Activated naive CD8-positive, alpha-beta T cell treated with anti-CD3 and anti-CD28 coated beads, Interleukin-2, amount 10 ng/mL, durations not matched to agents 7 days and 5 days (primary cell): ENCODE measurements around the gene MAST4. TPM values are rescaled to one million over a fixed set of nuclear protein-coding genes. Genes with fewer than 3 reads are reported as not detected.

Source experiments
- ATAC-seq: fragments of 150-1000 bp; cut with Tn5 transposase; one replicate; pipeline ENCODE4 v1.10.0; 2021; ENCODE audit warnings: low read depth, moderate library complexity
- POLR2A ChIA-PET: fragments of 350-600 bp; sonication (Branson Sonifier 250); formaldehyde crosslinking; loops from one replicate; lab custom pipeline; 2021; ENCODE audit warnings: antibody characterized with exemption; lab: Charles Lee
- DNase-seq: peaks from one replicate; pipeline ENCODE4 v3.0.0; 2021
- H3K27ac Mint-ChIP-seq: one replicate; pipeline ENCODE4 v1.8.0; 2022; ENCODE audit warnings: mild to moderate bottlenecking, mixed read lengths
- H3K27me3 Mint-ChIP-seq: one replicate; pipeline ENCODE4 v1.8.0; 2022; ENCODE audit warnings: mild to moderate bottlenecking, moderate library complexity, mixed read lengths
- H3K36me3 Mint-ChIP-seq: one replicate; pipeline ENCODE4 v1.8.0; 2021; ENCODE audit warnings: mild to moderate bottlenecking, mixed read lengths
- H3K4me1 Mint-ChIP-seq: one replicate; pipeline ENCODE4 v1.8.0; 2021; ENCODE audit warnings: mixed read lengths
- H3K4me3 Mint-ChIP-seq: one replicate; pipeline ENCODE4 v1.8.0; 2022; ENCODE audit warnings: mild to moderate bottlenecking, moderate library complexity, mixed read lengths
- H3K9me3 Mint-ChIP-seq: one replicate; pipeline ENCODE4 v1.8.0; 2021; ENCODE audit warnings: mixed read lengths
- total RNA-seq, 2 experiments: library from RNA; stranded (reverse); gene quantifications; one replicate each; pipeline ENCODE4 v1.2.3, GENCODE V29; 2021

Gene MAST4
- total RNA-seq, 2 experiments from 2014 or later = 13.4 to 14.3 TPM

DNA sequence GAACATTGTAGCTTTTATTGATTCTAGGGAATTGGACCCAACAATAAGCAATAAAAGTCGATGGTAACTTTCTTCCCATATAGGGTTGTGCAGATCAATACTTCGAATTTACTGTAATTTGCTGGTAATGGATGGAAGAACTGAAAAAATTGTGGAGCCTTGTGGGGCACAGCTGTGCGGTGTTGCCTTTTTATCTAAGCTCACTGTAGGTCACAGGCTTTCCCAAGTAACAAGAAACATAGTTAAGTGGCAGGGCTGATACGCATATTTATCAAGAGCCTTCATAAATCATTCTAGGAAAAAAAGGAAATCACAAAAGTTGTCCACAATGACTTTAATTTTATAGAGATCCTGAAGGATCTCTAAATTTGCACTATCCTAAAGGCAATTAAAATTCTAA, 292.9 kb downstream of the MAST4 start:
- POLR2A ChIA-PET = no interaction called here
- Mint-ChIP-seq H3K36me3 (no peaks in the 10 kb centered on the region), H3K9me3 (no peaks in the 10 kb centered on the region), H3K4me3 (no peak overlapping the region), H3K4me1 (peaks cover 4% of the 10 kb centered on the region), H3K27me3 (peaks cover 8% of the 10 kb centered on the region), H3K27ac (no peak overlapping the region)
- no peak for ATAC-seq
- no peak for DNase-seq

- DNase-seq (no peak), ATAC-seq (no peak)
- H3K9me3 Mint-ChIP-seq = no peaks in the 10 kb centered on the region
- peaks cover 4% of the 10 kb centered on the region for H3K4me1 Mint-ChIP-seq
- H3K27me3 Mint-ChIP-seq = peaks cover 12% of the 10 kb centered on the region
- H3K36me3 Mint-ChIP-seq = no peaks in the 10 kb centered on the region
- H3K4me3 Mint-ChIP-seq = no peak overlapping the region
- no peak overlapping the region for H3K27ac Mint-ChIP-seq
- POLR2A ChIA-PET = no interaction called here
Measured at GRCh38 chr5:66889524-66889923, 293.3 kb downstream of the MAST4 start.

DNA sequence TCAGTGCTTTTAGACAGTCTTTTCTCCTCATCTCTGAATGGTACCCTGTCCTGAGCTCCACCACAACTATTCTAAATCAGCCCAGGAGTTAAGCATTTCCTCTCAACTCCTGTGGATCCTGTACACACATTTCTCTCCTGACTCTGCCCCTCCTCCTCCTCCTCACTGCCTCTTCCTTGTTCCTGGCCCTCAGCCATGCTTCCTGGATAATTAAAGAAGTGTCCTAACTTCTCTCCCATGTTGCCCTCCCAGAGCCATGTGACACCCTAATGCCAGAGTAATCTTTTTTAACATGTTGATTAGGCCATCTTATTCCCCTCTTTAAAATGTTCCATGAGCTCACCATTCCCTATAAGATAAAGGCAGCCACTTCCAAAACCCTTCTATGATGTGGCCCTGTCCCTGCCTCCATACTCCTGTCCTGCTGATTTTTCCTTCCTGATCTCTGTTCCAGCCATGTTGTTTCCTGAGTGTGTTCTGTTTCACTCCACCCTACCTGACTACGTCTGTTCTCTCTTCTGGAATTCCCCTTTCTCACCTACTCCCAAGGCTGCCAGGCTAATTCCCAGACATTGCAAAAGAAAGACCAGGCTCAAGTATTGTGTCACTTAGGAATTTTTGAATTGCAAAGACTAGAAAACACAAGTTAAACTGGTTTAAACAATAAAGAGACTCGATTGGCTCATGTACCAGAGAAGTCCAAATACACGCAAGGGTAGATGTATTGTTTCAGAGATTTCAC, 295.2 kb downstream of the MAST4 start:
- Mint-ChIP-seq H3K4me1 (peaks cover 4% of the 10 kb centered on the region), H3K27me3 (peaks cover 24% of the 10 kb centered on the region), H3K4me3 (no peak overlapping the region), H3K27ac (no peak overlapping the region), H3K9me3 (no peaks in the 10 kb centered on the region), H3K36me3 (no peaks in the 10 kb centered on the region)
- DNase-seq (no peak), ATAC-seq (no peak)
- POLR2A ChIA-PET = no interaction called here

- peaks cover 4% of the 10 kb centered on the region for H3K4me1 Mint-ChIP-seq
- DNase-seq (no peak), ATAC-seq (no peak)
- POLR2A ChIA-PET = no interaction called here
- no peak overlapping the region for H3K27ac Mint-ChIP-seq
- no peak overlapping the region for H3K4me3 Mint-ChIP-seq
- peaks cover 24% of the 10 kb centered on the region for H3K27me3 Mint-ChIP-seq
- H3K9me3 Mint-ChIP-seq = no peaks in the 10 kb centered on the region
- no peaks in the 10 kb centered on the region for H3K36me3 Mint-ChIP-seq
Measured at GRCh38 chr5:66892716-66893115, 296.5 kb downstream of the MAST4 start.

- no peak overlapping the region for H3K27ac Mint-ChIP-seq
- no peaks in the 10 kb centered on the region for H3K36me3 Mint-ChIP-seq
- POLR2A ChIA-PET = no interaction called here
- DNase-seq (no peak), ATAC-seq (no peak)
- no peak overlapping the region for H3K4me3 Mint-ChIP-seq
- peaks cover 29% of the 10 kb centered on the region for H3K27me3 Mint-ChIP-seq
- no peaks in the 10 kb centered on the region for H3K9me3 Mint-ChIP-seq
- H3K4me1 Mint-ChIP-seq = no peaks in the 10 kb centered on the region
Measured at GRCh38 chr5:66894480-66895240, 298.5 kb downstream of the MAST4 start.

GRCh38 chr5:66896171-66896570, 300.0 kb downstream of the MAST4 start:
- no peak overlapping the region for H3K27ac Mint-ChIP-seq
- POLR2A ChIA-PET = no interaction called here
- no peaks in the 10 kb centered on the region for H3K36me3 Mint-ChIP-seq
- no peaks in the 10 kb centered on the region for H3K9me3 Mint-ChIP-seq
- ATAC-seq = no peak
- DNase-seq = no peak
- no peak overlapping the region for H3K4me3 Mint-ChIP-seq
- no peaks in the 10 kb centered on the region for H3K4me1 Mint-ChIP-seq
- peaks cover 37% of the 10 kb centered on the region for H3K27me3 Mint-ChIP-seq

- POLR2A ChIA-PET = no interaction called here
- no peaks in the 10 kb centered on the region for H3K36me3 Mint-ChIP-seq
- no peak for ATAC-seq
- no peaks in the 10 kb centered on the region for H3K4me1 Mint-ChIP-seq
- H3K27ac Mint-ChIP-seq = no peak overlapping the region
- no peaks in the 10 kb centered on the region for H3K9me3 Mint-ChIP-seq
- H3K4me3 Mint-ChIP-seq = no peak overlapping the region
- H3K27me3 Mint-ChIP-seq = peaks cover 32% of the 10 kb centered on the region
- no peak for DNase-seq
Measured at GRCh38 chr5:66897356-66897755, 301.2 kb downstream of the MAST4 start.

DNA sequence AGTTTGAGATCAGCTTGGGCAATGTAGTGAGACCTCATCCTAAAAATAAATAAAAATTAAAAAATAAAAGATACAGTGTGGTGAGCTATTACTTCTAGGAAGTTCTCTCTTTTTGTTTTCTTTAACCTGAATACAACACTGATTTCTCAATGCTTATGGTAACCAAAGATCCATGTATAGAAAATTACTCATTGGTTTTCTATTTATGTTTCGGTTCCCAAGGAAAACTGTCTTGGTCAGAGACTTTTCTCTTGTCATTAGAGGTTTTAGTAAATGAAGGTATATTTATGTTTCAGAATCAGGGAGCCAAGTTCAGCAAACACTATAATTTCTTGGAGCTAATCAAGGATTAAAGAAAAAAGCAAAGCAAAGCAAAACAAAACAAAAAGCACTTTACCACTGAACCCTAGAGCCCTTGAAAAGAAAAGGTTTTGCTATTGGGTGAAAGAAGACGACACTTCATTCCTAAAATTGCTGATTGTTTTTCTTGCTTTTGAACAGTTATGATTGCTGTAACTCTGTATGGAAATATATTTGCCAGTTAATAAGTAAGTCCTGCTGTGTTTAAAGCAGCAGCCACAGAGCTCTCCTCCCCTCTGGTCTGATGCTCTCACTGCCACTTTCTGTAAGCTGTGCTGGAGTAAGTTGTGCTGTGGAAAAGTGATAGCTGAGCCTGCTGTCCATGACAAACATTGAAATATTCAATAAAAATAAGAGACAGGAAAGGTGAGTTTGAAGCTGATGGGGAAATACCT, 302.2 kb downstream of the MAST4 start:
- Mint-ChIP-seq H3K9me3 (no peaks in the 10 kb centered on the region), H3K36me3 (no peaks in the 10 kb centered on the region), H3K4me1 (no peaks in the 10 kb centered on the region), H3K27ac (no peak overlapping the region), H3K4me3 (no peak overlapping the region), H3K27me3 (peaks cover 32% of the 10 kb centered on the region)
- POLR2A ChIA-PET = no interaction called here
- DNase-seq = no peak
- no peak for ATAC-seq

- POLR2A ChIA-PET = no interaction called here
- peaks cover 20% of the 10 kb centered on the region for H3K27me3 Mint-ChIP-seq
- no peak for ATAC-seq
- H3K36me3 Mint-ChIP-seq = no peaks in the 10 kb centered on the region
- no peak overlapping the region for H3K4me3 Mint-ChIP-seq
- no peaks in the 10 kb centered on the region for H3K9me3 Mint-ChIP-seq
- H3K4me1 Mint-ChIP-seq = no peaks in the 10 kb centered on the region
- no peak overlapping the region for H3K27ac Mint-ChIP-seq
- no peak for DNase-seq
Measured at GRCh38 chr5:66903218-66903617, 307.0 kb downstream of the MAST4 start.

DNA sequence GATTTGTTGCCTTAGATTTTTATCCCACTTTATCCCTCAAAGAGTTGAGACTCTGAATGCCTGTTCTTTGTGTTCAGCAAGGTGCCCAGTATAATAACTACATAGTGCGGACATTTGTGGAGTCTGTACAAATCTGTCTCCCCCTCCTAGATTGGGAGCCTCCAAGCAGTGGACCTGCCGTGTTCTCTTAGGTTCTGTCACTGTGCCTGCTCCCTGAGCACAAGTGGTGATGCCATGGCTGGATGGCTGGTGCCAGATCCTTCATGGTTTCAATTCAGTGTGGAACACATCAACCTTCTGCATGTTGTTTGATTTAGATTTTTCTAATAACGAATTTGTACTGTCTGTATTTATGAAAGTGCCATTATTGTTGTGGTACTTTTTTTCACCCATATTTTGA, 307.5 kb downstream of the MAST4 start:
- Mint-ChIP-seq H3K36me3 (no peaks in the 10 kb centered on the region), H3K4me3 (no peak overlapping the region), H3K4me1 (no peaks in the 10 kb centered on the region), H3K27ac (no peak overlapping the region), H3K9me3 (no peaks in the 10 kb centered on the region), H3K27me3 (peaks cover 19% of the 10 kb centered on the region)
- DNase-seq (no peak), ATAC-seq (no peak)
- POLR2A ChIA-PET = no interaction called here

- H3K9me3 Mint-ChIP-seq = no peaks in the 10 kb centered on the region
- ATAC-seq (no peak), DNase-seq (no peak)
- no peaks in the 10 kb centered on the region for H3K36me3 Mint-ChIP-seq
- no peak overlapping the region for H3K27ac Mint-ChIP-seq
- H3K27me3 Mint-ChIP-seq = peaks cover 18% of the 10 kb centered on the region
- POLR2A ChIA-PET = no interaction called here
- no peaks in the 10 kb centered on the region for H3K4me1 Mint-ChIP-seq
- no peak overlapping the region for H3K4me3 Mint-ChIP-seq
Measured at GRCh38 chr5:66904189-66904588, 308.0 kb downstream of the MAST4 start.

DNA sequence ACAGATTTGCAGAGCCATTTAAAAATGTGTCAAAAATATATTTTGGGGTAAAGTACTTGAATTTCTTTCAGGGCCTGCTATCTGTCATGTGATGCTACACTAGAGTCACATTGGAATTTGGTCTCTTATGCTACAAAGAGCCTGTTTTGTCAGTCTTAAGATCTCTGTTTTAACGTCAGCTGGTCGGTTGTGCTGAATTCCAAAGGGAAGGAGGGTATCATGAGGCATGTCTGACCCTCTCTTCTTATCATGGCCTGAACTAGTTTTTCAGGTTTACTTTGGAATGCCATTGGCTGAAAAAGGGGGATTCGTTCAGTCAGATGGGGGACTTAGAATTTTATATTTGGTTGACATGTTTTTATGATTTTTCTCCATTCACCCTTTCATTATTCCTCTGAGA, 309.8 kb downstream of the MAST4 start:
- Mint-ChIP-seq H3K36me3 (peaks cover 1% of the 10 kb centered on the region), H3K9me3 (peaks cover 2% of the 10 kb centered on the region), H3K27me3 (peaks cover 3% of the 10 kb centered on the region), H3K4me3 (no peak overlapping the region), H3K27ac (no peak overlapping the region), H3K4me1 (no peaks in the 10 kb centered on the region)
- DNase-seq (no peak), ATAC-seq (no peak)
- POLR2A ChIA-PET = no interaction called here

GRCh38 chr5:66908230-66908629, 312.0 kb downstream of the MAST4 start:
- no peak overlapping the region for H3K27ac Mint-ChIP-seq
- no peak for ATAC-seq
- no peak overlapping the region for H3K4me3 Mint-ChIP-seq

More at GRCh38 chr5:66908230-66908629, 312.0 kb downstream of the MAST4 start:
- POLR2A ChIA-PET = no interaction called here
- Mint-ChIP-seq H3K27me3 (peaks cover 6% of the 10 kb centered on the region), H3K9me3 (peaks cover 2% of the 10 kb centered on the region), H3K4me1 (peaks cover 8% of the 10 kb centered on the region), H3K36me3 (peaks cover 1% of the 10 kb centered on the region)
- no peak for DNase-seq
